ENCODE results near the gene KCNMA1. TPM values are rescaled to one million over a fixed set of nuclear protein-coding genes. Genes with fewer than 3 reads are reported as not detected.

KCNMA1 gene
- total RNA-seq, 2 donors from 2014 or later: 168 to 188 TPM

GRCh38 chr10:77682393-77683087, 44.9 kb upstream of the KCNMA1 start:
- Histone ChIP-seq H3K27ac (no peak overlapping the region), H3K9me3 (no peaks in the 10 kb centered on the region), H3K27me3 (replicated peaks; ENCODE audit: insufficient read depth) (no peaks in the 10 kb centered on the region), H3K4me1 (ENCODE audit: control insufficient read depth in 1 of 2, low read depth in 2 of 2) (no peaks in the 10 kb centered on the region), H3K36me3 (no peaks in the 10 kb centered on the region), H3K4me3 (no peak overlapping the region)
- no peak for TF ChIP-seq CTCF (IDR thresholded peaks at IDR 0.05)
- ATAC-seq (ENCODE audit: insufficient number of reproducible peaks, low FRiP score, low read depth) (no peak), DNase-seq (ENCODE audit: low spot score) (no peak)

GRCh38 chr10:77681839-77682238, 44.2 kb upstream of the KCNMA1 start:
- Histone ChIP-seq H3K4me1 (ENCODE audit: control insufficient read depth in 1 of 2, low read depth in 2 of 2) (no peaks in the 10 kb centered on the region), H3K4me3 (no peak overlapping the region), H3K9me3 (no peaks in the 10 kb centered on the region), H3K36me3 (no peaks in the 10 kb centered on the region), H3K27ac (no peak overlapping the region), H3K27me3 (replicated peaks; ENCODE audit: insufficient read depth) (no peaks in the 10 kb centered on the region)
- no peak for ATAC-seq (ENCODE audit: insufficient number of reproducible peaks, low FRiP score, low read depth)
- TF ChIP-seq CTCF (IDR thresholded peaks at IDR 0.05): no peak
- DNase-seq (ENCODE audit: low spot score): no peak

- Histone ChIP-seq H3K4me3 (no peak overlapping the region), H3K36me3 (no peaks in the 10 kb centered on the region)
- TF ChIP-seq CTCF (IDR thresholded peaks at IDR 0.05): no peak
Measured at GRCh38 chr10:77680811-77681210, 43.2 kb upstream of the KCNMA1 start.

GRCh38 chr10:77680065-77680464, 42.5 kb upstream of the KCNMA1 start:
- H3K36me3 ChIP-seq: no peaks in the 10 kb centered on the region

More at GRCh38 chr10:77680811-77681210, 43.2 kb upstream of the KCNMA1 start:
- Histone ChIP-seq H3K27me3 (replicated peaks; ENCODE audit: insufficient read depth) (no peaks in the 10 kb centered on the region), H3K9me3 (no peaks in the 10 kb centered on the region), H3K4me1 (ENCODE audit: control insufficient read depth in 1 of 2, low read depth in 2 of 2) (no peaks in the 10 kb centered on the region), H3K27ac (no peak overlapping the region)
- no peak for DNase-seq (ENCODE audit: low spot score)
- no peak for ATAC-seq (ENCODE audit: insufficient number of reproducible peaks, low FRiP score, low read depth)

GRCh38 chr10:77679217-77679616, 41.6 kb upstream of the KCNMA1 start:
- DNase-seq (ENCODE audit: low spot score) (no peak), ATAC-seq (ENCODE audit: insufficient number of reproducible peaks, low FRiP score, low read depth) (no peak)
- H3K27ac ChIP-seq: no peak overlapping the region
- no peak overlapping the region for H3K4me3 ChIP-seq
- H3K4me1 ChIP-seq (ENCODE audit: control insufficient read depth in 1 of 2, low read depth in 2 of 2): no peaks in the 10 kb centered on the region
- no peaks in the 10 kb centered on the region for H3K27me3 ChIP-seq (replicated peaks; ENCODE audit: insufficient read depth)
- H3K9me3 ChIP-seq: no peaks in the 10 kb centered on the region
- TF ChIP-seq CTCF (IDR thresholded peaks at IDR 0.05): no peak
- H3K36me3 ChIP-seq: no peaks in the 10 kb centered on the region

More at GRCh38 chr10:77680065-77680464, 42.5 kb upstream of the KCNMA1 start:
- H3K27ac ChIP-seq: no peak overlapping the region
- no peak for TF ChIP-seq CTCF (IDR thresholded peaks at IDR 0.05)
- ATAC-seq (ENCODE audit: insufficient number of reproducible peaks, low FRiP score, low read depth): no peak
- DNase-seq (ENCODE audit: low spot score): no peak
- H3K4me1 ChIP-seq (ENCODE audit: control insufficient read depth in 1 of 2, low read depth in 2 of 2): no peaks in the 10 kb centered on the region
- no peaks in the 10 kb centered on the region for H3K27me3 ChIP-seq (replicated peaks; ENCODE audit: insufficient read depth)
- H3K9me3 ChIP-seq: no peaks in the 10 kb centered on the region
- no peak overlapping the region for H3K4me3 ChIP-seq
